Hematopoietic multipotent progenitor cell treated with erythropoietin and hydrocortisone succinate and interleukin-3 and kit ligand, for 6 days (in vitro differentiated cells): ENCODE data around the gene COX4I2.
"Not testable (repeated sequence)": the region's sequence is repeated elsewhere in the genome, so short reads cannot be mapped to it uniquely, and the experiment has no call there.

ENCODE experiments used
- DNase-seq: peaks from one replicate; pipeline ENCODE4 v3.0.0-alpha.2; 2015

COX4I2 gene

GRCh38 chr20:31608251-31608945 lies 29.3 kb upstream of the COX4I2 start:
- peak; percentile 64 for DNase-seq

GRCh38 chr20:31612271-31612640 lies 25.5 kb upstream of the COX4I2 start:
- DNase-seq = not testable (repeated sequence)

- no peak for DNase-seq
These were observed 22.3 kb upstream of the COX4I2 start for GRCh38 chr20:31615416-31615815.

GRCh38 chr20:31617432-31618104 lies 20.1 kb upstream of the COX4I2 start:
- peak; percentile 74 for DNase-seq

GRCh38 chr20:31620246-31620645 lies 17.5 kb upstream of the COX4I2 start:
- no peak for DNase-seq

GRCh38 chr20:31623123-31623505 lies 14.6 kb upstream of the COX4I2 start:
- not testable (repeated sequence) for DNase-seq

GRCh38 chr20:31626534-31626933 lies 11.2 kb upstream of the COX4I2 start:
- not testable (repeated sequence) for DNase-seq

GRCh38 chr20:31628057-31628456 lies 9.7 kb upstream of the COX4I2 start:
- not testable (repeated sequence) for DNase-seq

- no peak for DNase-seq
These were observed 7.4 kb upstream of the COX4I2 start for GRCh38 chr20:31630187-31630790.

GRCh38 chr20:31632548-31633338 lies 5.0 kb upstream of the COX4I2 start:
- no peak for DNase-seq

GRCh38 chr20:31633339-31633914 lies 4.3 kb upstream of the COX4I2 start:
- no peak for DNase-seq

GRCh38 chr20:31638317-31638716 lies 605 bp downstream of the COX4I2 start:
- DNase-seq = no peak

- DNase-seq = no peak
These were observed 1.1 kb downstream of the COX4I2 start for GRCh38 chr20:31638816-31639215.

GRCh38 chr20:31640259-31640658 lies 2.5 kb downstream of the COX4I2 start:
- no peak for DNase-seq

GRCh38 chr20:31641391-31641790 lies 3.7 kb downstream of the COX4I2 start:
- no peak for DNase-seq

GRCh38 chr20:31642837-31643236 lies 5.1 kb downstream of the COX4I2 start:
- no peak for DNase-seq

- DNase-seq = no peak
These were observed 5.8 kb downstream of the COX4I2 start for GRCh38 chr20:31643522-31643921.

GRCh38 chr20:31644701-31645100 lies 7.0 kb downstream of the COX4I2 start:
- no peak for DNase-seq

- peak; percentile 60 for DNase-seq
These were observed 10.4 kb downstream of the COX4I2 start for GRCh38 chr20:31648104-31648503.

- no peak for DNase-seq
These were observed 15.2 kb downstream of the COX4I2 start for GRCh38 chr20:31652917-31653396.

GRCh38 chr20:31653561-31653960 lies 15.8 kb downstream of the COX4I2 start:
- no peak for DNase-seq

GRCh38 chr20:31654534-31654933 lies 16.8 kb downstream of the COX4I2 start:
- DNase-seq = no peak
